ENCODE data around the gene PPP2R1B.

- TF ChIP-seq CTCF (IDR thresholded peaks at IDR 0.05) (no peak), POLR2A (IDR thresholded peaks at IDR 0.05) (no peak)
Observed at GRCh38 chr11:111731821-111732220, 34.4 kb downstream of the PPP2R1B start.
